HG02884 (cell line): ENCODE measurements around the gene AACS.
"Not testable (repeated sequence)": the region's sequence is repeated elsewhere in the genome, so short reads cannot be mapped to it uniquely, and the experiment has no call there.

Experiments
- ATAC-seq: cut with Tn5 transposase; IDR thresholded peaks from one replicate; pipeline ENCODE4 v1.9.1; 2021; ENCODE audit warnings: mild to moderate bottlenecking, moderate library complexity; ENCODE audit not compliant: unreplicated experiment

The AACS gene

DNA sequence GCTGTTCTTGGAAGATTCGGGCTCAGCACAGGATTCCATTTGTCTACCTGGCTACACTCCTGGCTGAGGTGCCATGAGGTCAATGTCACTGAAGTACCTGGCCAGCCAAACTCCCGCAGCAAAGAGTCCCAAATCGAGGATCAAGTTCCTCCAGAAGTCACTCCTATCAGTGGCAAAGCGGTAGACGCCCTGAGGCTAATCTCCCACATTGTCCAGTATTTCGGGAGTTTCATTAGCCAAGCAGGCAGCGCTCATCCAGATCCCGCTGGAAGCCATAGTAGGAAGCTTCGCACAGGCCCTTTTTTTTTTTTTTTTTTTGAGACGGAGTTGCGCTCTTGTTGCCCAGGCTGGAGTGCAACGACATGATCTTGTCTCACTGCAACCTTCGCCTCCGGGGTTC, 8.9 kb upstream of the AACS start:
- ATAC-seq = no peak

- ATAC-seq = no peak
Observed at GRCh38 chr12:125057708-125058107, 7.5 kb upstream of the AACS start.

DNA sequence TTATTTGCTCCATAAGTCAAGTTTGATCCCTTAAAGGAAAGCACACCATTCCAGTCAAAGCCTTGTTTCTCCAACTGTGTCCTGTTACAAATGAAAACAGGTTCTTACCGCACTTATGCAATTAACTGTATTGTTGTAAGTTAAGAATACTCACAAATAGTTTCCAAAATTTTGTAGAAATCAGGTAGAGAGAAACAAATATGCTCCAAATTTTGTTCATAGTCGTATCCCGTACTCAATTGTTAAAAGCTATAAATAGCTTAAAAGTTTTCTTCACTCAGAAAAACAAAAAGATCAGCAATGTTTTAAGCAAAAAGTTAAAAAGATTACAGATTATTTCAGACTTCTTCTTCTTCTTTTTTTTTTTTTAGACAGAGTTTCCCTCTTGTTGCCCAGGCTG, 4.0 kb upstream of the AACS start:
- no peak for ATAC-seq

- ATAC-seq = not testable (repeated sequence)
Observed at GRCh38 chr12:125063522-125063921, 1.7 kb upstream of the AACS start.

GRCh38 chr12:125064492-125064891, 743 bp upstream of the AACS start:
- ATAC-seq = no peak

DNA sequence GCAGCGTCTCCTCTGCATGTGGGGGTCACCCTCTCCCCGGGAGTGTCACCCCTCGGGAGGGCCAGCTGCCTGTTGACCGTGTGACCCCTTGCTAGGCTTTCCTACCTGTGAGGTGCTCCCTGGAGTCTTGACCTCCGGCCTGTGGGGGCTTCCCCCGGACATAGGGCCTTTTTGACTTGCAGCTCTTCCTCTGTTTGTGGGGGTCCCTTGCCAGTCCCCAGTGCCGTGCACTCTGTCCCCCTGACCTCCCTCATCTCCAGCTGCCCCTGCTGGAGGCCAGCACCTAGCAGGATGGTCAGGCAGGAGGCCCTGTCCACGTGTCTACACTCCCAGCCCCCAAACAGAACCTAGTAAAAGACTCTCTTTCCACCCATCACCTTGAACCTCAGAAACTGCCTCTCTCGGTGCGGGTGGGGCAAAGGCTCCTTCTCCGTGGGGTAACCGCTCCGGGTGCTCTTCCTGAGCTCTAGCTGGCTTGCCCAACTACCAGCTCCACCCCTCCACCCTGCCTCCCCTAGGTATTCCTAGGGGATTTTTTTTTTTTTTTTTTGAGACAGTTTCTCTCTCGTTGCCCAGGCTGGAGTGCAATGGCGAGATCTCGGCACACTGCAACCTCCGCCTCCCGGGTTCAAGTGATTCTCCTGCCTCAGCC, 810 bp downstream of the AACS start:
- ATAC-seq = no peak

- no peak for ATAC-seq
Observed at GRCh38 chr12:125068391-125068790, 3.2 kb downstream of the AACS start.

DNA sequence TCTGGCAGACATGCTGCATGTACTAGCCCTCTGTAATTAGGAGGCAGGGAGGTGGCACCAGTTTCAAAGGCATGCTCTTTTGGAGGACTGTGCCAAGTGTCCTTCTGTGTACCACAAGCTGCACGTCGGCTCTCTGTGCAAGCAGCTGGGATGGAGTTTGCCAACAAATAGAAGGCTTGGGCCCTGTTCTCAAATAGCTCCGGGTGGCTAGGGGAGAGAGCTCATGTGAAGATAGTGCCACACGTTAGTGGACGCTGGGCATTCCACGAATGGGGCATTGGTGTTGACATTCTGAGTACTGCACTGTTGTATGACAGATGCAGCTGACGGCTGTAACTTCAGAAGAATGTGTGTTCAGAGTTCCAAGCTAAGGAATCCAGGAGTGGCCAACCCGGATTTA, 4.4 kb downstream of the AACS start:
- no peak for ATAC-seq

- ATAC-seq = no peak
Observed at GRCh38 chr12:125070112-125070511, 4.9 kb downstream of the AACS start.

- ATAC-seq = no peak
Observed at GRCh38 chr12:125070661-125071390, 5.6 kb downstream of the AACS start.

GRCh38 chr12:125071456-125071855, 6.2 kb downstream of the AACS start:
- no peak for ATAC-seq

- no peak for ATAC-seq
Observed at GRCh38 chr12:125072496-125072895, 7.3 kb downstream of the AACS start.

DNA sequence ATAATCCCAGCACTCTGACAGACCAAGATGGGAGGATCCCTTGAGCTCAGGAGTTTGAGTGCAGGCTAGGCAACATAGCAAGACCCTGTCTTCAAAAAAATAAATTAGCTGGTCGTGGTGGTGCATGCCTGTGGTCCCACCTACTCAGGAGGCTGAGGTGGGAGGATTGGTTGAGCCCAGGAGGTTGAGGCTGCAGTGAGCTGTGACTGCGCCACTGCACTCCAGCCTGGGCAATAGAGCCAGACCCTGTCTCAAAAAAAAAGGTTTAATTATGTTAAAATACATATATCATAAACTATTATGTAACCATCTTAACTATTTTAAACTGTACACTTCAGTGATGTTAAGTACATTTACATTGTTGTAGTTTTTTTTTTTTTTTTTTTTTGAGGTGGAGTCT, 9.1 kb downstream of the AACS start:
- ATAC-seq = not testable (repeated sequence)

- no peak for ATAC-seq
Observed at GRCh38 chr12:125076103-125076502, 10.9 kb downstream of the AACS start.

- no peak for ATAC-seq
Observed at GRCh38 chr12:125079084-125079483, 13.8 kb downstream of the AACS start.

DNA sequence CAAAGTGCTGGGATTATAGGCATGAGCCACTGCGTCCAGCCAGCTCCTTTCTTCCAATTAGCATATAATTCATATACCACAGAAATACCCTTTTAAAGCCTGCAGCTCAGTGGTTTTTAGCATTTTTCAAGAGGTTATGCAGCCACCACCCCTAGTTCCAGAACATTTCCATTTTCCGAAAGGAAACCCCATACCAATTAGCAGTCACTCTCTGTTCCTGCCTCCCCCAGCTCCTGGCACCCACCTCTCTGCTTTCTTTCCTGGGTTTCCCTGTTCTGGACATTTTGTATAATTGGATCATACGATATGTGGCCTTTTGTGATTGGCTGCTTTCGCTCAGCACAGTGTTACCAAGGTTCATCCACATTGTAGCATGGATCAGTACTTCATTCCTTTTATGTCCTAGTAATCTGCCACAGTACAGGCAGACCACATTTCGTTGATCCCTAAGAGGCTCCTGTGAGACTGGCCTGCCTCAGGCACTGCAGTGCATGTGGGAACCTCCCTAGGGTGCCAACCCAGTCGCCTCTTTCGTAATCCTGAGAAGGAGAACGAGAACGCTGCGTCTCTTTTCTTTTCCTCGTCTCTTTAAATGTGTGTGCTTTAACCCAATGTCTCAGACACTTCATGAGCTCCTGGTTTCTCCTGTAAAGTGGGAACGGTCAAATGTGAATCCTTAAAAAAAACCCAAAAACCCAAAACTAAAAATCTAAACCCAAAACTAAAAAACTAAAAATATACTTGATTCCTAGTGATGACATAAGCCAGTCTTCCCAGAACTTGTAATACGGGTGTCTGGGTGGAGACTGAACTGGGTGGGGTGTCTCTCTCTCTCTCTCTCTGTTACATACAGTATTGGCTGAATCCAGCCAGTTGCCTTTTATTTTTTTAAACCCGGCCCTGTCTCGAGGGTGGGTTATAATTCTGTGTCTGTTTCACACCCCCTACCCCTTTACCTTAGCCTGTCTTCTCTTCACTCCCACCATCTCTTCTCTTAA, 14.7 kb downstream of the AACS start:
- ATAC-seq = no peak

DNA sequence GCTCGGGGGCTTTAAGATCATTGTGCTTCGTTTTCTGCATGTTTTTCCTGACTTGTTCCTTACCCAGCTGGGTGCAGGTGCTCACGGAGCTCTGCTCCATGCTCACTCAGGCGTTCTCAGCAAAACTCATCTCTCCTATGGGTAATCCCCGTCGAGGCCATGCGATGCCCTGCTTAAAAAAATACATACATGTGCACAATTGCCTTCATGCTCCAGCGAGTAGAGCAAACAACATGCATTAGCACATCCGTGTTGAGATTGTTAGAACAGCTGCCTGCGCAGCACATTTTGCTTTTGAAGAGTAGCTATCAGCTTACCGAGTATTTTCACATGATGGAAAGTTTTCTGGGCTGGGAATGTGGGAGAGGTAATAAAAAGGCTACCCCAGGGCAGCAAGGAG, 16.2 kb downstream of the AACS start:
- no peak for ATAC-seq

DNA sequence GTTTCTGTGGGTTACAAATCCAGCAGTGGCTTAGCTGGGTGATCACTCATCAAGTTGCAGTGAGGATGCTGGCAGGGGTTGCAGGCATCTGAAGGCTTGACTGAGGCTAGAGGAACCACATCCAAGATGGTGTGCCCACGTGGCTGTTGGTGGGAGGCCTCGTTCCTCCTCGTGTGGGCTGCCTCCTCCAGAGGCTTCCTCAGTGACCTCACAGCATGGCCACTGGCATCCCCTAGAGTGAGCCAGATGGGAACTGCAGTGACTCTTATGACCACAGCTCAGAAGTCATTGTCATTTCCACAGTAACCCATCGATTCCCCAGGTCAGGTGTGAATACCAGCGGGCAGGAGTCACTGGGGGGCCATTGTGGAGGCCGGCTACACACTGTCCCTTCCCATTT, 17.8 kb downstream of the AACS start:
- ATAC-seq = no peak

DNA sequence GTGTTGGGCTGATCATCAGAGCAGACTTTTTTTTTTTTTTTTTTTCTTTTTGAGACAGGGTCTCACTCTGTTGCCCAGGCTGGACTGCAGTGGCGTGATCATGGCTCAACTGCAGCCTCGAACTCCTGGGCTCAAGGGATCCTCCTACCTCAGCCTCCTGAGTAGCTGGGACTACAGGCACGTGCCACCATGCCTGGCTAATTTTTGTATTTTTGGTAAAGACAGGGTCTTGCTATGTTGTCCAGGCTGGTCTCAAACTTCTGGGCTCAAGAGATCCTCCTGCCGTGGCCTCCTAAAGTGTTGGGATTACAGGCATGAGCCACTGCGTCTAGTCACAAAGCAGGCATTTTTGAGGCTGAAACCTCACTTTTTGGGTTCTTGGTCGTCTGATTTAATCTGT, 23.0 kb downstream of the AACS start:
- ATAC-seq = not testable (repeated sequence)

DNA sequence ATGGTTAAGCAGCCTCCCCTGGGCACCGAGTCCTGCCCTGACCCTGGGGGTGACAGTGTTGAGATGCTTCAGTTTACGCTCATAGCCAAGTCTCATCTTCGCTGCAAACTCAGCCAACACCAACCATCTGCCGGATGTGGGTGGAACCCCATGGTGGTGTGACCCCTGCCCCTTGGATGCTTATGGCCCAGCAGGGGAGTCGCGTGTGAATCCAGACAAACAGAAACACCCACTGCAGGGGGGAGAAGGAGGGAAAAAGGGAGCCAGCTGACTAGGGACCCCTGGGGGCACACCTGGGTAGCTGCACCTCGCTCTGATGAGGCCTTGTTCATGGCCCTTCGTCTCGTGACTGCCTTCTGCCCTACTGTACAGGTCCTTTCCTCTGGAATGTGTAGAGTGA, 23.8 kb downstream of the AACS start:
- no peak for ATAC-seq

GRCh38 chr12:125089626-125090025, 24.4 kb downstream of the AACS start:
- ATAC-seq = no peak

DNA sequence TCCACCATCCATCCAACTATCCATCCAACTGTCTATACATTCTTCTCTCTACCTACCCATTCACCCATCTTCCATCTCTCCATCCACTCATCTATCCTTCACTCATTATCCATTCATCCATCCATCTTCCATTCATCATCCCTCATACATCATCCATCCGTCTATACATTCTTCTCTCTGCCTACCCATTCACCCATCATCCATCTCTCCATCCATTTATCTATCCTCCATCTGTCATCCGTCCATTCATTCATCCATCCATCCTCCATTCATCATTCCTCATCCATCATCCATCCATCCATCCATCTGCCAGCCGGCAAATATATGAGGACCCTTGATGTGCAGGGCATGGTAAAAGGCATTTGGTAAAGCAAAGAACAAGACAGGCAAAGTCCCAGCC, 25.2 kb downstream of the AACS start:
- ATAC-seq = no peak
